K562 (cell line): ENCODE measurements around the gene PTP4A2. TPM values are rescaled to one million over a fixed set of nuclear protein-coding genes. Genes with fewer than 3 reads are reported as not detected.

Experiments used
- ATAC-seq: fragments of 200-7000 bp; cut with Tn5 transposase; 3 replicates; pipeline ENCODE4 v1.9.1; 2020; ENCODE audit warnings: moderate library complexity
- BruUV-seq: library from RNA; stranded (reverse); fragments of 400-500 nt; replicated peaks from 2 replicates; lab custom pipeline; 2021; lab: Mats Ljungman, UMichigan
- CTCF ChIA-PET: fragments of 300-600 bp; formaldehyde crosslinking; extraction: SDS; loops from one replicate; lab custom pipeline; 2021; ENCODE audit warnings: low intra/inter-chr PET ratio; lab: Yijun Ruan, JAX
- POLR2A ChIA-PET: fragments of 300-600, 350-650 bp; sonication (Branson Sonifier 250); formaldehyde crosslinking; extraction: SDS; loops from one replicate; lab custom pipeline; 2021; ENCODE audit warnings: antibody characterized with exemption, inconsistent platforms; lab: Yijun Ruan, JAX
- DNase-seq, 4 experiments: peaks; one replicate each; pipeline versions ENCODE4 v3.0.0 to v3.0.0-alpha.2; 2011 to 2018; ENCODE audit warnings: low spot score in 3 of 4, mixed read lengths in 3 of 4; ENCODE audit errors: extremely low read depth in 1 of 4
- FAIRE-seq: peaks from 2 replicates; lab custom pipeline; 2011; peaks lifted over from hg19 to GRCh38; lab: Jason Lieb, UNC
- H2AFZ ChIP-seq: 2 replicates; pipeline ENCODE4 v1.6.0; 2011; ENCODE audit warnings: low read depth, low read length, control low read depth, inconsistent platforms
- H3K27ac ChIP-seq: fragments of 200-600 bp; 3 replicates; pipeline ENCODE4 v1.8.0; 2011; ENCODE audit warnings: low read depth, mild to moderate bottlenecking, control low read depth, inconsistent platforms, low read length, moderate library complexity, mixed read lengths; ENCODE audit errors: extremely low read depth
- H3K27me3 ChIP-seq, 2 experiments: fragments of 300-600 bp in 1 of 2; 2 replicates in 1 of 2; 3 replicates in 1 of 2; pipeline versions ENCODE4 v1.6.0 to v1.8.0; 2011; ENCODE audit warnings: inconsistent platforms in 2 of 2, low read length in 2 of 2, mild to moderate bottlenecking in 1 of 2, mixed read lengths in 1 of 2, moderate library complexity in 1 of 2; ENCODE audit not compliant: control insufficient read depth in 2 of 2, insufficient read depth in 2 of 2
- H3K36me3 ChIP-seq: fragments of 300-600 bp; 3 replicates; pipeline ENCODE4 v1.8.0; 2011; ENCODE audit warnings: mild to moderate bottlenecking, low read length, inconsistent platforms; ENCODE audit not compliant: control insufficient read depth, insufficient read depth
- H3K4me1 ChIP-seq, 2 experiments: fragments of 200-600 bp in 1 of 2; replicated peaks in 1 of 2; 2 replicates in 1 of 2; 3 replicates in 1 of 2; pipeline versions ENCODE4 v1.5.1 to v1.8.0; 2011; ENCODE audit warnings: inconsistent platforms in 2 of 2, low read length in 2 of 2, mild to moderate bottlenecking in 1 of 2, mixed read lengths in 1 of 2, moderate library complexity in 1 of 2; ENCODE audit not compliant: control insufficient read depth in 2 of 2, insufficient read depth in 2 of 2
- H3K4me2 ChIP-seq: 2 replicates; pipeline ENCODE4 v1.6.1; 2011; ENCODE audit warnings: low read length, control low read depth, inconsistent platforms, mixed read lengths; ENCODE audit not compliant: insufficient read depth
- H3K4me3 ChIP-seq: fragments of 200-600 bp; sonication (generic), shearing (Covaris generic); 2 replicates; pipeline ENCODE4 v1.5.1; 2016; ENCODE audit warnings: control low read depth, inconsistent platforms
- H3K79me2 ChIP-seq: fragments of 200-600 bp; 3 replicates; pipeline ENCODE4 v1.8.0; 2011; ENCODE audit warnings: low read length, inconsistent platforms; ENCODE audit not compliant: control insufficient read depth, insufficient read depth
- H3K9ac ChIP-seq, 2 experiments: 2 replicates each; pipeline versions ENCODE4 v1.6.0 to v1.6.1; 2011; ENCODE audit warnings: low read depth in 2 of 2, low read length in 2 of 2, control low read depth in 1 of 2, inconsistent platforms in 1 of 2, mild to moderate bottlenecking in 1 of 2, mixed read lengths in 1 of 2; ENCODE audit not compliant: insufficient read depth in 1 of 2
- H3K9me1 ChIP-seq: one replicate; pipeline ENCODE4 v1.6.0; 2011; ENCODE audit warnings: inconsistent platforms, mild to moderate bottlenecking, low read length, moderate library complexity; ENCODE audit not compliant: control insufficient read depth, insufficient read depth
- H3K9me3 ChIP-seq: replicated peaks from 2 replicates; pipeline ENCODE4 v1.5.1; 2011; ENCODE audit warnings: low read depth, low read length, inconsistent platforms; ENCODE audit not compliant: control insufficient read depth, insufficient read depth
- H4K20me1 ChIP-seq: replicated peaks from 2 replicates; pipeline ENCODE4 v1.6.1; 2011; ENCODE audit warnings: low read length, inconsistent platforms, mixed read lengths; ENCODE audit not compliant: control insufficient read depth, insufficient read depth
- WGBS: fragments of 100-300 bp; shearing (Covaris generic); methylation state at CpG from one replicate; pipeline ENCODE4 v1.1.6; 2016; ENCODE audit warnings: low coverage, mixed read lengths; ENCODE audit not compliant: insufficient coverage; ENCODE audit errors: missing lambda C conversion rate; 5-methylcytosine and 5-hydroxymethylcytosine counted together
- in situ Hi-C: fragments of 300-500 bp; cut with MboI; formaldehyde crosslinking; loops from 4 replicates; pipeline ENCODE4 v1.15.0; 2018; ENCODE audit warnings: inconsistent platforms, mixed read lengths
- intact Hi-C: fragments of 100-400 bp; cut with micrococcal nuclease; formaldehyde crosslinking; loops from 2 replicates; pipeline ENCODE4 v1.14.2; 2022
- polyA plus RNA-seq, 8 experiments: library from polyadenylated mRNA; depleted of rRNA in 4 of 8; stranded (reverse) in 5 of 8; unstranded in 3 of 8; fragments of >200 nt; fragmentation: Nextera tagmentation in 2 of 8; fragmentation: Illumina TruSeq in 1 of 8; extraction: Ambion mirVana in 2 of 8; extraction: Trizol in 1 of 8; gene quantifications; 2 replicates each; pipeline versions ENCODE4 v1.2.1 to v1.2.3, GENCODE V29; 2011 to 2014; ENCODE audit warnings: inconsistent platforms in 1 of 8, missing spikeins in 1 of 8
- total RNA-seq, 7 experiments: library from RNA; depleted of rRNA in 6 of 7; stranded (reverse); fragments of >200 nt in 6 of 7; fragmentation: Illumina TruSeq in 2 of 7; extraction: Trizol in 2 of 7; gene quantifications; 2 replicates each; pipeline versions ENCODE4 v1.2.1 to v1.2.3, GENCODE V29; 2011 to 2021; ENCODE audit warnings: low replicate concordance in 1 of 7
- TF ChIP-seq, protein P1 (sequence below): fragments of 200-600 bp; sonication (generic); IDR thresholded peaks from one replicate; pipeline ENCODE4 v1.6.1; 2012; ENCODE audit warnings: mild to moderate bottlenecking, low read depth, low read length, inconsistent platforms
- TF ChIP-seq, protein P2 (sequence below): sonication (generic); formaldehyde crosslinking; IDR thresholded peaks from 2 replicates; pipeline ENCODE4 v1.8.1; 2023; ENCODE audit warnings: mild to moderate bottlenecking, missing genetic modification reagents
- TF ChIP-seq, protein P3 (sequence below): IDR thresholded peaks from 2 replicates; pipeline ENCODE4 v1.6.1; 2014; ENCODE audit warnings: antibody characterized with exemption

Gene PTP4A2
- total and polyA plus RNA-seq, 9 of the 15 experiments (the other 6 are each of a cell fraction or from before 2014, with no cell fraction given): 197 to 870 (median 480) TPM

DNA sequence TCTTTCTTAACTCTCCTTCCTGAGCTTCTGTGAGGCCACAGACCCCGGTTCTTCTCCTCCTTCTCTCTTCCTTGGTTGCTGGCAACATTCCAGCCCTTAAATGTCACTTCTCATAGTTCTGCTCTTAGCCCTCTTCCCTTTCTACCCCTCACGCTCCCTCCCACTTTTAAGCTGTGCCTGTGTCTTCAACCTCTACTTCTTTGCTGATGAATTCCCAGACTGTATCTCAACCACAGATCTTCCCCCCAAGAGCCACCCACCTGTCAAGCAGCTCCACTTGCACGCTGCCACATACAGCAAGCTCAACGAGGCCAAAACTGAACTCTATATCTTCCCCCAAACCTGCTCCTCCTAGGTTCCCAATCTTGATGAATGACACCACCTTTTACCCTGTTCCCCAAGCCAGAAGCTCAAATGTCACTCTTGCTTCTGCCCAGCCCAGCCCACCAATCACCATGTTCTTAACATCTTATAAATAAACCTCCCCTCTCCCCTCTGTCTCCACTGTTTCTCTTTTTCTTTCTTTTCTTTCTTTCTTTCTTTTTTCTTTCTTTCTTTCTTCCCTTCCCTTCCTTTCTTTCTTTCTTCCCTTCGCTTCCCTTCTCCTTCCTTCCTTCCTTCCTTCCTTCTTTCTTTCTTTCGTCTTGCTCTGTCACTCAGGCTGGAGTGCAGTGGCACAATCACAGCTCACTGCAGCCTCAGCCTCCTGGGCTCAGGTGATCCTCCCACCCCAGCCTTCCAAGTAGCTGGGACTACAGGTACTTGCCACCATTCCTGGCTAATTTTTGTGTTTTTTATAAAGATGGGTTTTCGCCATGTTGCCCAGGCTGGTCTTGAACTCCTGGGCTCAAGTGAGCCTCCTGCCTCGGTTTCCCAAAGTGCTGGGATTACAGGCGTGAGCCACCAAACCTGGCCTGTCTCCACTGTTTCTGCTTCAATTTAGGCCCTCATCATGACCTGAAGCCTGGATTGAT, 19.8 kb upstream of the PTP4A2 start:
- DNase-seq (peak; percentile 61 to 88 (median 74)), ATAC-seq (peak; percentile 56), FAIRE-seq (peak; percentile 84)
- H3K9me1 ChIP-seq: no peaks in the 10 kb centered on the region
- peaks cover 7% of the 10 kb centered on the region; the same call in 2 of the 3 replicates for H3K79me2 ChIP-seq
- CTCF ChIA-PET: interaction anchor here (0.6 kb wide), 1 partner anchor 257 kb away, joined by 4 read pairs; no protein-coding TSS in a partner anchor
- in situ Hi-C loops (no loop called here), intact Hi-C loops (loop anchor here (10.0 kb wide), 1 partner anchor 313 kb away; the partner anchor contains the start of gene PEF1)
- peaks cover 47 to 51% of the 10 kb centered on the region in 2 experiments for H3K4me1 ChIP-seq
- peak overlapping the region; percentile 62 to 67; a peak in 3 of 4 replicates for H3K9ac ChIP-seq
- H3K27ac ChIP-seq: peak overlapping the region; percentile 79
- POLR2A ChIA-PET: interaction anchor here (0.5 to 2.5 kb wide), 16 partner anchors 11 to 351 kb away, joined by 3 to 17 read pairs (median 4); partner anchors contain the start of genes KPNA6 and PTP4A2
- peak overlapping the region; percentile 66 for H3K4me2 ChIP-seq
- H2AFZ ChIP-seq: peak overlapping the region; percentile 81
- H3K4me3 ChIP-seq: no peak overlapping the region
- no peaks in the 10 kb centered on the region for H4K20me1 ChIP-seq
- no peaks in the 10 kb centered on the region for H3K9me3 ChIP-seq
- 31% methylated on average over 9 of the region's 9 CpGs for WGBS
- no TSS peak for BruUV-seq
- no peaks in the 10 kb centered on the region for H3K27me3 ChIP-seq
- no peaks in the 10 kb centered on the region for H3K36me3 ChIP-seq
- TF ChIP-seq, protein P1, sequence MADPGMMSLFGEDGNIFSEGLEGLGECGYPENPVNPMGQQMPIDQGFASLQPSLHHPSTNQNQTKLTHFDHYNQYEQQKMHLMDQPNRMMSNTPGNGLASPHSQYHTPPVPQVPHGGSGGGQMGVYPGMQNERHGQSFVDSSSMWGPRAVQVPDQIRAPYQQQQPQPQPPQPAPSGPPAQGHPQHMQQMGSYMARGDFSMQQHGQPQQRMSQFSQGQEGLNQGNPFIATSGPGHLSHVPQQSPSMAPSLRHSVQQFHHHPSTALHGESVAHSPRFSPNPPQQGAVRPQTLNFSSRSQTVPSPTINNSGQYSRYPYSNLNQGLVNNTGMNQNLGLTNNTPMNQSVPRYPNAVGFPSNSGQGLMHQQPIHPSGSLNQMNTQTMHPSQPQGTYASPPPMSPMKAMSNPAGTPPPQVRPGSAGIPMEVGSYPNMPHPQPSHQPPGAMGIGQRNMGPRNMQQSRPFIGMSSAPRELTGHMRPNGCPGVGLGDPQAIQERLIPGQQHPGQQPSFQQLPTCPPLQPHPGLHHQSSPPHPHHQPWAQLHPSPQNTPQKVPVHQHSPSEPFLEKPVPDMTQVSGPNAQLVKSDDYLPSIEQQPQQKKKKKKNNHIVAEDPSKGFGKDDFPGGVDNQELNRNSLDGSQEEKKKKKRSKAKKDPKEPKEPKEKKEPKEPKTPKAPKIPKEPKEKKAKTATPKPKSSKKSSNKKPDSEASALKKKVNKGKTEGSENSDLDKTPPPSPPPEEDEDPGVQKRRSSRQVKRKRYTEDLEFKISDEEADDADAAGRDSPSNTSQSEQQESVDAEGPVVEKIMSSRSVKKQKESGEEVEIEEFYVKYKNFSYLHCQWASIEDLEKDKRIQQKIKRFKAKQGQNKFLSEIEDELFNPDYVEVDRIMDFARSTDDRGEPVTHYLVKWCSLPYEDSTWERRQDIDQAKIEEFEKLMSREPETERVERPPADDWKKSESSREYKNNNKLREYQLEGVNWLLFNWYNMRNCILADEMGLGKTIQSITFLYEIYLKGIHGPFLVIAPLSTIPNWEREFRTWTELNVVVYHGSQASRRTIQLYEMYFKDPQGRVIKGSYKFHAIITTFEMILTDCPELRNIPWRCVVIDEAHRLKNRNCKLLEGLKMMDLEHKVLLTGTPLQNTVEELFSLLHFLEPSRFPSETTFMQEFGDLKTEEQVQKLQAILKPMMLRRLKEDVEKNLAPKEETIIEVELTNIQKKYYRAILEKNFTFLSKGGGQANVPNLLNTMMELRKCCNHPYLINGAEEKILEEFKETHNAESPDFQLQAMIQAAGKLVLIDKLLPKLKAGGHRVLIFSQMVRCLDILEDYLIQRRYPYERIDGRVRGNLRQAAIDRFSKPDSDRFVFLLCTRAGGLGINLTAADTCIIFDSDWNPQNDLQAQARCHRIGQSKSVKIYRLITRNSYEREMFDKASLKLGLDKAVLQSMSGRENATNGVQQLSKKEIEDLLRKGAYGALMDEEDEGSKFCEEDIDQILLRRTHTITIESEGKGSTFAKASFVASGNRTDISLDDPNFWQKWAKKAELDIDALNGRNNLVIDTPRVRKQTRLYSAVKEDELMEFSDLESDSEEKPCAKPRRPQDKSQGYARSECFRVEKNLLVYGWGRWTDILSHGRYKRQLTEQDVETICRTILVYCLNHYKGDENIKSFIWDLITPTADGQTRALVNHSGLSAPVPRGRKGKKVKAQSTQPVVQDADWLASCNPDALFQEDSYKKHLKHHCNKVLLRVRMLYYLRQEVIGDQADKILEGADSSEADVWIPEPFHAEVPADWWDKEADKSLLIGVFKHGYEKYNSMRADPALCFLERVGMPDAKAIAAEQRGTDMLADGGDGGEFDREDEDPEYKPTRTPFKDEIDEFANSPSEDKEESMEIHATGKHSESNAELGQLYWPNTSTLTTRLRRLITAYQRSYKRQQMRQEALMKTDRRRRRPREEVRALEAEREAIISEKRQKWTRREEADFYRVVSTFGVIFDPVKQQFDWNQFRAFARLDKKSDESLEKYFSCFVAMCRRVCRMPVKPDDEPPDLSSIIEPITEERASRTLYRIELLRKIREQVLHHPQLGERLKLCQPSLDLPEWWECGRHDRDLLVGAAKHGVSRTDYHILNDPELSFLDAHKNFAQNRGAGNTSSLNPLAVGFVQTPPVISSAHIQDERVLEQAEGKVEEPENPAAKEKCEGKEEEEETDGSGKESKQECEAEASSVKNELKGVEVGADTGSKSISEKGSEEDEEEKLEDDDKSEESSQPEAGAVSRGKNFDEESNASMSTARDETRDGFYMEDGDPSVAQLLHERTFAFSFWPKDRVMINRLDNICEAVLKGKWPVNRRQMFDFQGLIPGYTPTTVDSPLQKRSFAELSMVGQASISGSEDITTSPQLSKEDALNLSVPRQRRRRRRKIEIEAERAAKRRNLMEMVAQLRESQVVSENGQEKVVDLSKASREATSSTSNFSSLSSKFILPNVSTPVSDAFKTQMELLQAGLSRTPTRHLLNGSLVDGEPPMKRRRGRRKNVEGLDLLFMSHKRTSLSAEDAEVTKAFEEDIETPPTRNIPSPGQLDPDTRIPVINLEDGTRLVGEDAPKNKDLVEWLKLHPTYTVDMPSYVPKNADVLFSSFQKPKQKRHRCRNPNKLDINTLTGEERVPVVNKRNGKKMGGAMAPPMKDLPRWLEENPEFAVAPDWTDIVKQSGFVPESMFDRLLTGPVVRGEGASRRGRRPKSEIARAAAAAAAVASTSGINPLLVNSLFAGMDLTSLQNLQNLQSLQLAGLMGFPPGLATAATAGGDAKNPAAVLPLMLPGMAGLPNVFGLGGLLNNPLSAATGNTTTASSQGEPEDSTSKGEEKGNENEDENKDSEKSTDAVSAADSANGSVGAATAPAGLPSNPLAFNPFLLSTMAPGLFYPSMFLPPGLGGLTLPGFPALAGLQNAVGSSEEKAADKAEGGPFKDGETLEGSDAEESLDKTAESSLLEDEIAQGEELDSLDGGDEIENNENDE: no peak
- TF ChIP-seq, protein P2, sequence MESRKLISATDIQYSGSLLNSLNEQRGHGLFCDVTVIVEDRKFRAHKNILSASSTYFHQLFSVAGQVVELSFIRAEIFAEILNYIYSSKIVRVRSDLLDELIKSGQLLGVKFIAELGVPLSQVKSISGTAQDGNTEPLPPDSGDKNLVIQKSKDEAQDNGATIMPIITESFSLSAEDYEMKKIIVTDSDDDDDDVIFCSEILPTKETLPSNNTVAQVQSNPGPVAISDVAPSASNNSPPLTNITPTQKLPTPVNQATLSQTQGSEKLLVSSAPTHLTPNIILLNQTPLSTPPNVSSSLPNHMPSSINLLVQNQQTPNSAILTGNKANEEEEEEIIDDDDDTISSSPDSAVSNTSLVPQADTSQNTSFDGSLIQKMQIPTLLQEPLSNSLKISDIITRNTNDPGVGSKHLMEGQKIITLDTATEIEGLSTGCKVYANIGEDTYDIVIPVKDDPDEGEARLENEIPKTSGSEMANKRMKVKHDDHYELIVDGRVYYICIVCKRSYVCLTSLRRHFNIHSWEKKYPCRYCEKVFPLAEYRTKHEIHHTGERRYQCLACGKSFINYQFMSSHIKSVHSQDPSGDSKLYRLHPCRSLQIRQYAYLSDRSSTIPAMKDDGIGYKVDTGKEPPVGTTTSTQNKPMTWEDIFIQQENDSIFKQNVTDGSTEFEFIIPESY (CRISPR knock-in tag): no peak
- TF ChIP-seq, protein P3, sequence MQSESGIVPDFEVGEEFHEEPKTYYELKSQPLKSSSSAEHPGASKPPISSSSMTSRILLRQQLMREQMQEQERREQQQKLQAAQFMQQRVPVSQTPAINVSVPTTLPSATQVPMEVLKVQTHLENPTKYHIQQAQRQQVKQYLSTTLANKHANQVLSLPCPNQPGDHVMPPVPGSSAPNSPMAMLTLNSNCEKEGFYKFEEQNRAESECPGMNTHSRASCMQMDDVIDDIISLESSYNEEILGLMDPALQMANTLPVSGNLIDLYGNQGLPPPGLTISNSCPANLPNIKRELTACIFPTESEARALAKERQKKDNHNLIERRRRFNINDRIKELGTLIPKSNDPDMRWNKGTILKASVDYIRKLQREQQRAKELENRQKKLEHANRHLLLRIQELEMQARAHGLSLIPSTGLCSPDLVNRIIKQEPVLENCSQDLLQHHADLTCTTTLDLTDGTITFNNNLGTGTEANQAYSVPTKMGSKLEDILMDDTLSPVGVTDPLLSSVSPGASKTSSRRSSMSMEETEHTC: no peak
